DND-41 (cell line): ENCODE data around the gene CTLA4.
A peak's percentile ranks its signal among the peaks of the same experiment; 100 is the strongest.

Experiments used
- ATAC-seq: fragments of 200-7000 bp; cut with Tn5 transposase; 3 replicates; pipeline ENCODE4 v1.9.1; 2021; ENCODE audit warnings: low read depth; ENCODE audit not compliant: insufficient read depth
- DNase-seq: peaks from one replicate; pipeline ENCODE4 v3.0.0-alpha.2; 2020
- H2AFZ ChIP-seq: 2 replicates; pipeline ENCODE4 v1.6.0; 2012; ENCODE audit warnings: low read depth, low read length
- H3K27ac ChIP-seq: 2 replicates; pipeline ENCODE4 v1.5.1; 2012; ENCODE audit warnings: low read length, inconsistent platforms
- H3K27me3 ChIP-seq: fragments of 200-600 bp; sonication (generic); 2 replicates; pipeline ENCODE4 v1.6.0; 2012; ENCODE audit warnings: low read length, mild to moderate bottlenecking, inconsistent platforms; ENCODE audit not compliant: insufficient read depth, poor library complexity
- H3K36me3 ChIP-seq: 2 replicates; pipeline ENCODE4 v1.5.1; 2012; ENCODE audit warnings: low read length, inconsistent platforms; ENCODE audit not compliant: insufficient read depth
- H3K4me1 ChIP-seq: 2 replicates; pipeline ENCODE4 v1.5.1; 2012; ENCODE audit warnings: mild to moderate bottlenecking, low read length; ENCODE audit not compliant: insufficient read depth
- H3K4me2 ChIP-seq: 2 replicates; pipeline ENCODE4 v1.6.0; 2012; ENCODE audit warnings: mild to moderate bottlenecking, moderate library complexity, low read length, inconsistent platforms; ENCODE audit not compliant: insufficient read depth
- H3K4me3 ChIP-seq, 2 experiments: fragments of 200-600 bp in 1 of 2; shearing (Covaris generic) in 1 of 2; 2 replicates each; pipeline ENCODE4 v1.5.1; 2012 to 2016; ENCODE audit warnings: inconsistent platforms in 2 of 2, low read length in 2 of 2, mild to moderate bottlenecking in 2 of 2, low read depth in 1 of 2, moderate library complexity in 1 of 2
- H3K79me2 ChIP-seq: 2 replicates; pipeline ENCODE4 v1.6.0; 2012; ENCODE audit warnings: low read length, inconsistent platforms; ENCODE audit not compliant: insufficient read depth
- H3K9ac ChIP-seq: 2 replicates; pipeline ENCODE4 v1.6.0; 2012; ENCODE audit warnings: low read depth, mild to moderate bottlenecking, inconsistent platforms, low read length, moderate library complexity
- H3K9me3 ChIP-seq: 2 replicates; pipeline ENCODE4 v1.5.1; 2012; ENCODE audit warnings: low read length, moderate library complexity, mild to moderate bottlenecking, inconsistent platforms; ENCODE audit not compliant: insufficient read depth, severe bottlenecking
- H4K20me1 ChIP-seq: 2 replicates; pipeline ENCODE4 v1.6.0; 2012; ENCODE audit warnings: low read length; ENCODE audit not compliant: insufficient read depth
- CTCF ChIP-seq: IDR thresholded peaks from 2 replicates; pipeline ENCODE4 v1.5.1; 2012; ENCODE audit warnings: borderline replicate concordance, low read length, moderate library complexity, mild to moderate bottlenecking; ENCODE audit not compliant: poor library complexity, severe bottlenecking; ENCODE audit errors: extremely low read depth
- EZH2 ChIP-seq: IDR thresholded peaks from 3 replicates; pipeline ENCODE4 v1.6.1; 2012; ENCODE audit warnings: borderline replicate concordance, low read depth, mild to moderate bottlenecking, moderate library complexity, low read length, inconsistent platforms; ENCODE audit not compliant: severe bottlenecking

The CTLA4 gene

GRCh38 chr2:203867561-203868200 is at the start of gene CTLA4:
Gene CTLA4 (plus strand): TSS chr2:203867771. CDS start chr2:203867943, 172 bp downstream.
- Histone ChIP-seq H3K4me3 (no peak within 1 kb of the TSS), H4K20me1 (no peaks in the 10 kb centered on the region), H2AFZ (no peak within 1 kb of the TSS; the same call in 1 of the 2 replicates), H3K9ac (no peak within 1 kb of the TSS), H3K27me3 (no peaks in the 10 kb centered on the region), H3K79me2 (no peaks in the 10 kb centered on the region), H3K27ac (peak within 1 kb of the TSS; percentile 23; the same call in 1 of the 2 replicates), H3K4me1 (peaks cover 22% of the 10 kb centered on the region), H3K9me3 (no peaks in the 10 kb centered on the region), H3K4me2 (peak within 1 kb of the TSS; percentile 20; the same call in 1 of the 2 replicates), H3K36me3 (no peaks in the 10 kb centered on the region)
- ATAC-seq = peak; percentile 83
- no peak for TF ChIP-seq CTCF
- no peak for TF ChIP-seq EZH2
- peak; percentile 17 for DNase-seq

DNA sequence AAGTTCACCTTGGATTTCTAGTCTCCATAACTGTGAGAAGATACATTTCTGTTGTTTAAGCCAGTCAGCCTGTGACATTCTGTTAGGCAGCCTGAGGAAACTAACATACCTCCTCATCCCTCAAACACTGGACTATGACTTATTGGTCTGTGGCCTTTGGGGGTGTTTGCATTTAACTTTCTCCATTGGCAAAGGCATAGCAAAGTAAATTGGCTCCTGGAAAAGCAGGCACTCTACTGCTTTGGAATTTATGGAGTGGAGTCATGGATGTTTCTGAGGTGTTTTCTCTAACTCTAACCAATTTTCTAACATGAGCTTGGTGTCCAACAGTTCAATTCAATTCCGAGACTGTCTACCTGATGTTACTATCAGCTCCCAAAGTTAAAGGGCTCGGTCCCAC is 48.9 kb upstream of the CTLA4 start:
- Histone ChIP-seq H3K79me2 (no peaks in the 10 kb centered on the region), H3K9ac (no peak overlapping the region), H4K20me1 (no peaks in the 10 kb centered on the region), H3K9me3 (no peaks in the 10 kb centered on the region), H2AFZ (no peak overlapping the region), H3K4me3 (no peak overlapping the region), H3K4me2 (no peak overlapping the region), H3K27me3 (no peaks in the 10 kb centered on the region), H3K36me3 (no peaks in the 10 kb centered on the region), H3K4me1 (peaks cover 4% of the 10 kb centered on the region), H3K27ac (no peak overlapping the region)
- TF ChIP-seq EZH2 (no peak), CTCF (no peak)
- ATAC-seq = no peak
- DNase-seq = no peak

DNA sequence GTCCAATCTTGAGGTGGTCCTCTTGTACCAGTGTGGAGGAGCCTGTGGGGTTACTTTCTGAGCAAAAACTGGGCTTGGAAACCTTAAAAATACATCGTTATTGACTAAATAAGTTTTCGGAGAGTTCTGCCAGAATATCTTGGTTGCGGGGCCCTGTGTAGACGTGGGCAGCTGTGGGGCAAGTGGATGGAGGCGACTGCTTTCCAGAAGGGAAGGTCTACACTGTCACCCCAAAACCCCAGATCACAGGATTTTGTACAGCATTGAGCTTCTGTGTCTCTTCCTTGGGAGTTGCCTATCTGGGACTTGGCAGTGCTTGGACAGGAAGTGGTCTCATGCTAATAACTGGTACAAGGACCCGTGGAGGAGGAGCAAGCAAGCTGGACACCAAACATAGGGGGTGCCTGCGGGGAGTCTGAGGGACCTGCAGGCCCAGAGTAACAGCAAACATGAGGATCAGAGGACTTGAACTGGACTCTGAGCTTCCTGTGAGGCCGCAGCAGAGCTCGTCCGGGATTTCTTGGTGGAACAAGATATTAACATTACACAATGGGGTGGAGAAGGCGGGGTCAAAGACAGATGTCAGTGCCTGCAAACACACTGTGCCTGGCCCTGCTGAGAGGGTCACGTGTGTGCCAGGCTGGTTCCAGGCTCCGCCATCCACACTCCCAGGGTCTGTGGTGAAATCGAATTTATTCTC is 48.0 kb upstream of the CTLA4 start:
- no peaks in the 10 kb centered on the region for H3K27me3 ChIP-seq
- H3K27ac ChIP-seq = no peak overlapping the region
- H3K9ac ChIP-seq = no peak overlapping the region
- no peak overlapping the region for H3K4me3 ChIP-seq
- TF ChIP-seq EZH2 (no peak), CTCF (no peak)
- H4K20me1 ChIP-seq = no peaks in the 10 kb centered on the region
- no peaks in the 10 kb centered on the region for H3K79me2 ChIP-seq
- H3K36me3 ChIP-seq = no peaks in the 10 kb centered on the region
- H3K4me2 ChIP-seq = no peak overlapping the region
- no peak overlapping the region for H2AFZ ChIP-seq
- H3K9me3 ChIP-seq = no peaks in the 10 kb centered on the region
- H3K4me1 ChIP-seq = peaks cover 4% of the 10 kb centered on the region
- DNase-seq (no peak), ATAC-seq (no peak)
